Duodenal mucosa (tissue), 2 donors: Measurements from ENCODE around the gene SMAD9.

Source experiments
- H3K27ac ChIP-seq: one replicate; pipeline ENCODE4 v1.7.0; 2013; ENCODE audit warnings: low read depth, low read length
- H3K27me3 ChIP-seq, 2 donors: one replicate each; pipeline ENCODE4 v1.7.0; 2013; ENCODE audit warnings: low read length in 2 of 2, control low read depth in 1 of 2; ENCODE audit not compliant: insufficient read depth in 2 of 2, control insufficient read depth in 1 of 2
- H3K36me3 ChIP-seq, 2 donors: one replicate each; pipeline ENCODE4 v1.7.0; 2013; ENCODE audit warnings: low read length in 2 of 2, control low read depth in 1 of 2; ENCODE audit not compliant: insufficient read depth in 2 of 2, control insufficient read depth in 1 of 2
- H3K4me1 ChIP-seq, 2 donors: one replicate each; pipeline ENCODE4 v1.7.0; 2013; ENCODE audit warnings: low read length in 2 of 2, control low read depth in 1 of 2; ENCODE audit not compliant: insufficient read depth in 2 of 2, control insufficient read depth in 1 of 2
- H3K4me3 ChIP-seq, 2 donors: one replicate each; pipeline ENCODE4 v1.7.0; 2013; ENCODE audit warnings: low read length in 2 of 2, low read depth in 1 of 2
- H3K9ac ChIP-seq, 2 donors: one replicate each; pipeline ENCODE4 v1.7.0; 2013; ENCODE audit warnings: low read length in 2 of 2, low read depth in 1 of 2
- H3K9me3 ChIP-seq, 2 donors: one replicate each; pipeline ENCODE4 v1.7.0; 2013; ENCODE audit warnings: low read length in 2 of 2, control low read depth in 1 of 2; ENCODE audit not compliant: control insufficient read depth in 1 of 2

Gene SMAD9

GRCh38 chr13:36872621-36873020, 47.4 kb downstream of the SMAD9 start:
- Histone ChIP-seq H3K36me3 (no peaks in the 10 kb centered on the region), H3K9ac (no peak overlapping the region), H3K27ac (no peak overlapping the region), H3K27me3 (no peaks in the 10 kb centered on the region), H3K4me1 (no peaks in the 10 kb centered on the region), H3K9me3 (no peaks in the 10 kb centered on the region), H3K4me3 (no peak overlapping the region)

- Histone ChIP-seq H3K4me1 (no peaks in the 10 kb centered on the region), H3K4me3 (no peak overlapping the region), H3K36me3 (no peaks in the 10 kb centered on the region), H3K9ac (no peak overlapping the region), H3K27me3 (no peaks in the 10 kb centered on the region), H3K9me3 (no peaks in the 10 kb centered on the region), H3K27ac (no peak overlapping the region)
These were observed 49.9 kb downstream of the SMAD9 start for GRCh38 chr13:36870050-36870692.

GRCh38 chr13:36866232-36866631, 53.8 kb downstream of the SMAD9 start:
- Histone ChIP-seq H3K27ac (no peak overlapping the region), H3K4me1 (no peaks in the 10 kb centered on the region), H3K36me3 (no peaks in the 10 kb centered on the region), H3K9me3 (no peaks in the 10 kb centered on the region), H3K4me3 (no peak overlapping the region), H3K9ac (no peak overlapping the region), H3K27me3 (no peaks in the 10 kb centered on the region)

- Histone ChIP-seq H3K9ac (no peak overlapping the region), H3K4me1 (no peaks in the 10 kb centered on the region), H3K4me3 (no peak overlapping the region), H3K27me3 (no peaks in the 10 kb centered on the region), H3K9me3 (no peaks in the 10 kb centered on the region), H3K27ac (no peak overlapping the region), H3K36me3 (no peaks in the 10 kb centered on the region)
These were observed 54.8 kb downstream of the SMAD9 start for GRCh38 chr13:36865265-36865664.

GRCh38 chr13:36862722-36863121, 57.3 kb downstream of the SMAD9 start:
- Histone ChIP-seq H3K4me1 (no peaks in the 10 kb centered on the region), H3K27me3 (no peaks in the 10 kb centered on the region), H3K4me3 (no peak overlapping the region), H3K9ac (no peak overlapping the region), H3K27ac (no peak overlapping the region), H3K9me3 (no peaks in the 10 kb centered on the region), H3K36me3 (no peaks in the 10 kb centered on the region)

- no peaks in the 10 kb centered on the region for H3K4me1 ChIP-seq
- no peak overlapping the region for H3K4me3 ChIP-seq
- no peaks in the 10 kb centered on the region for H3K27me3 ChIP-seq
- no peak overlapping the region for H3K9ac ChIP-seq
- no peaks in the 10 kb centered on the region for H3K9me3 ChIP-seq
- no peak overlapping the region for H3K27ac ChIP-seq
- H3K36me3 ChIP-seq = no peaks in the 10 kb centered on the region
These were observed 57.9 kb downstream of the SMAD9 start for GRCh38 chr13:36862002-36862685.

- H3K4me1 ChIP-seq = no peaks in the 10 kb centered on the region
- H3K4me3 ChIP-seq = no peak overlapping the region
- H3K9ac ChIP-seq = no peak overlapping the region
- no peaks in the 10 kb centered on the region for H3K9me3 ChIP-seq
- no peaks in the 10 kb centered on the region for H3K27me3 ChIP-seq
- H3K36me3 ChIP-seq = no peaks in the 10 kb centered on the region
- H3K27ac ChIP-seq = no peak overlapping the region
These were observed 60.8 kb downstream of the SMAD9 start for GRCh38 chr13:36859259-36859658.

- Histone ChIP-seq H3K36me3 (no peaks in the 10 kb centered on the region), H3K9ac (no peak overlapping the region), H3K9me3 (no peaks in the 10 kb centered on the region), H3K27ac (no peak overlapping the region), H3K4me1 (no peaks in the 10 kb centered on the region), H3K27me3 (no peaks in the 10 kb centered on the region), H3K4me3 (no peak overlapping the region)
These were observed 61.7 kb downstream of the SMAD9 start for GRCh38 chr13:36858290-36858689.

- no peaks in the 10 kb centered on the region for H3K27me3 ChIP-seq
- H3K9ac ChIP-seq = no peak overlapping the region
- H3K9me3 ChIP-seq = no peaks in the 10 kb centered on the region
- H3K4me3 ChIP-seq = no peak overlapping the region
- no peak overlapping the region for H3K27ac ChIP-seq
- no peaks in the 10 kb centered on the region for H3K36me3 ChIP-seq
- H3K4me1 ChIP-seq = no peaks in the 10 kb centered on the region
These were observed 62.8 kb downstream of the SMAD9 start for GRCh38 chr13:36857253-36857652.

GRCh38 chr13:36850790-36851438, 69.1 kb downstream of the SMAD9 start:
- Histone ChIP-seq H3K27ac (no peak overlapping the region), H3K36me3 (no peaks in the 10 kb centered on the region), H3K9ac (no peak overlapping the region), H3K4me1 (no peaks in the 10 kb centered on the region), H3K27me3 (no peaks in the 10 kb centered on the region), H3K9me3 (no peaks in the 10 kb centered on the region), H3K4me3 (no peak overlapping the region)
